GM12801 (cell line): Measurements from ENCODE around the gene NKTR.

Experiments
- CTCF ChIP-seq: IDR thresholded peaks from one replicate; pipeline ENCODE4 v1.5.1; 2011; ENCODE audit warnings: control low read depth; ENCODE audit not compliant: insufficient read length; ENCODE audit errors: extremely low read depth

NKTR gene

DNA sequence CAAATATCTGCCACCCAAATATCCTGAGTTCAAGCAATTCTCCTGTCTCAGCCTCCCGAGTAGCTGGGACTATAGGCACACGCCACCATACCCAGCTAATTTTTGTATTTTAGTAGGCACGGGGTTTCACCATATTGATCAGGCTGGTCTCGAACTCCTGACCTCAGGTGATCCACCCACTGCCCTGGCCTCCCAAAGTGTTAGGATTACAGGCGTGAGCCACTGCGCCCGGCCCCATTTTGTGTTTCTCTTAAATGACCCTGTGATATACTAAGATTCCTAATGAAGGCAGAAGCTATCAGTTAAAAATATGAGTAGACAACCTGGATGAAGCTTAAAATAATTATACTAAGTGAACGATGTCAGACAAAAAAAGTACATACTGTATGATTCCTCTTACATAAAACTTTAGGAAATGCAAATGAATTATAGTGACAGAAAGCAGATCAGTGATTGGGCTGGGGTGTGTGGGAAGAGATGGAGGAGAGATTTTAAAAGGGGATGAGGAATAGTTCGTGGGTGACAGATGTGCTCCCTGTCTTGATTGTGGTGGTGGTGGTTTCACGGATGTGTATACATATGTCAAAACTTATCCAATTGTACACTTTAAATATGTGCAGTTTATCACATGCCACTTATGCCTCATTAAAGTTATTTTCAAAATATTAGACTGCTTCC is 81.0 kb downstream of the NKTR start:
- no peak for TF ChIP-seq CTCF

DNA sequence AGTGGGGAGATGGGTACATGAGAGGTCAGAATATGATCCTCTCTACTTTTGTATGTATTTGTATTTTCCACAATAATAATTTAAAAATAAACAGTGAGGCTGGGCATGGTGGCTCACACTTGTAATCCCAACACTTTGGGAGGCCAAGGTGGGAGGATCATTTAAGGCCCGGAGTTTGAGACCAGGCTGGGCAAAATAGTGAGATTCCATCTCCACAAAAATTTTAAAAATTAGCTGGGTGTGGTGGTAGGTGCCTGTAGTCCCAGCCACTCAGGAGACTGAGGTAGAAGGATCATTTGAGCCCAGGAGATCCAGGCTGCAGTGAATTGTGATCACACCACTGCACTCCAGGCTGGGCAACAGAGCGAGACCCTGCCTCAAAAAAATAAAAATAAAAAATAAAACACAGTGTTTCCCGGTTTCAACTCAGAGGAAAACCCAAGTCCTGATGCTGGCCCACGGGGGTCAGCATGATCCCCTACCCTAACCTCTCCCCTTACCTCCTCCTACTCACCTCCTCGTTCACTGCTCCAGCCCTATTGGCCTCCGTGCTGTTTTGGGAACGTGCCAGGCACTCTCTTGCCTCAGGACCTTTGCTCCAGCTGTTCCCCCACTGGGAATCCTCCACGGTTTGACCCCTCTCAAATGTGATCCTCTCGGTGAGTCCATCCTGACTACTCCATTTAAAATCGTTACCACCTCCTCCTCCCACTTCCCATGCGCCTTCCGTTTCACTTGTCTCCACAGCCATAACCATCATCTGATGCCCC is 82.0 kb downstream of the NKTR start:
- no peak for TF ChIP-seq CTCF

DNA sequence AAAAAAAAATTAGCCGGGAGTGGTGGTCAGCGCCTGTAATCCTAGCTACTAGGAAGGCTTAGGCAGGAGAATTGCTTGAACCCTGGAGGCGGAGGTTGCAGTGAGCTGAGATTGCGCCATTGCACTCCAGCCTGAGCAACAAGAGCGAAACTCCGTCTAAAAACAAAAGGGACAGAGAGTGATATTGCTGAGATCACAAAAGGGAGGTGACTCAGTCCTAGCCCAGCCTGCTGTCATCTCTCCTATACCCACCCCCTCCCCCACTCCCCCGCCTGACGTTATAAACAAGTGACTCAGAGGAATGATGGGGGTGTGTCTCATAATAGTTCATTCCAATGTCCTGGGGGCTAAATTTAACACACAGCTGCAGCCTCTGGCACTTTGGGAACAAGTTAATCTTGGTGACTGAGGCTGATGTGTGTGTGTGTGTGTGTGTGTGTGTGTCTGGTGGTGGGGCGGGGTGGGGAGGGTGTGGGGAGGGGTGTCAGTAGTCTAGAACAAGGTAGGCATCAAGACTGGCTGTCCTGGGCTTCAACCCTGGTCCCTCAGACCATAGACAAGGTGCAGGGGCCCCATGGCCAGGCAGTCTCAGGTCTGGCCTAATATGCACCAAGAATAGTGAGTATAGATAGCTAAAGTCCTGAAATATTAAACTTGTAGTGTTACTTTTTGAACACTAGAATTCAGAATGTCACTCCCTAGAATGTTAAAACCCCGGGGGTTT is 83.6 kb downstream of the NKTR start:
- no peak for TF ChIP-seq CTCF

DNA sequence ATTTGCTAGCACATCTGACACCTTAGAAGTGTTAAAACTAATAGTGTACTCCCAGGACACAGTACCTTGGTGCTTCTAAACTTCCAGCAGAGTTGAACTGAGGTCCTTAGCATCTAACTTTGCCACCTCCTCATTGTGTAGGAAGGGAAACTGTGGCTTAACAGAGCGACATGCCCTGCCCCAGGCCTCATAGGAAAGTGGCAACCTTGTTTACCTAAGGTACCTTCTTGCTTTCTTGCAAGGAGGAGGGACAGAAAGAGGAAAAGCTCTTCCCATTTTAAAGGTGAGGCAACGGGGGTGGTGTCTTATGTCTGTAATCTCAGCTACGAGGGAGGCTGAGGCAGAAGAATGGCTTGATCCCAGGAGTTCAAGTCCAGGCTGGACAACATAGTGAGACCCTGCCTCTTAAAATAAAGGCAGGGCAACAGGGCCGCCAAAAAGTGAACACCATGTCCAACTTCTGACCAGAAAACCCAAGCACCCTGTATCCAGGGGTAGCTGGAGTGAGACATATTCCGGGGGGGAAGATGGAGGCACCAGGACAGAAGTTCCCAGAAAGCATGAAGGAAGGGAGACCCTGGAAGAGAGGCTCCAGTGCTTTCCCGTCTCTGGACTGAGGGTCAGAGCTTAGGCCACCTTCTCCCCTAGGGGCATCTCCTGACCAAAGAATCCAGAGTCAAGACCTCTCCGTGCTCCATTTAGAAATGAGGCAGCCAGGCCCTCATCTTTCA is 84.3 kb downstream of the NKTR start:
- TF ChIP-seq CTCF: no peak

- TF ChIP-seq CTCF: no peak
These were observed 84.9 kb downstream of the NKTR start, which contains the start of gene KLHL40 for GRCh38 chr3:42685363-42685881. Gene KLHL40 (plus strand): TSS chr3:42685537. CDS start chr3:42685619, 82 bp downstream.

- TF ChIP-seq CTCF: no peak
These were observed 85.7 kb downstream of the NKTR start for GRCh38 chr3:42685891-42686820.
